HG02763 (cell line): ENCODE results near the gene CLIP2.
"Not testable (repeated sequence)": the region's sequence is repeated elsewhere in the genome, so short reads cannot be mapped to it uniquely, and the experiment has no call there.

Source experiments
- ATAC-seq: cut with Tn5 transposase; IDR thresholded peaks from one replicate; pipeline ENCODE4 v1.9.1; 2021; ENCODE audit warnings: mild to moderate bottlenecking, moderate library complexity; ENCODE audit not compliant: unreplicated experiment

CLIP2 gene

DNA sequence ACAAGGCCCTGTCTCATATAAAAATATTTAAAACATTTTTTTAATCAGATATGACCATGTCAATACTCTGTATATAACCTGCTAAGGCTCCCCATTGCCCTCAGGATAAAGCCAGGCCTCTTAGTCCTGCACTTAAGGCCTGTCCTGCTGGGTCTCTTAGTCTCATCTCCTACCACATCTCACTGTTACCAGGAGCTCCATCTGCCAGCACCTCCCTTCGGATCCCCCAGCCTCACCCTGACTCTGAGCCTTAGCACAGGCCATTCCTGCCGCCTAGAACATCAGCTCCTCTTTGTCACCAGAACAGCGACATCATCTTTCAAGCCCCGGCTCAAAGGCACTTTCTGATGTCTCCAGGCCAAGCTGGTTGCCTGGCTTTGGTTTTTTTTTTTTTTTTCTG is 138.8 kb downstream of the CLIP2 start:
- ATAC-seq, result no peak

DNA sequence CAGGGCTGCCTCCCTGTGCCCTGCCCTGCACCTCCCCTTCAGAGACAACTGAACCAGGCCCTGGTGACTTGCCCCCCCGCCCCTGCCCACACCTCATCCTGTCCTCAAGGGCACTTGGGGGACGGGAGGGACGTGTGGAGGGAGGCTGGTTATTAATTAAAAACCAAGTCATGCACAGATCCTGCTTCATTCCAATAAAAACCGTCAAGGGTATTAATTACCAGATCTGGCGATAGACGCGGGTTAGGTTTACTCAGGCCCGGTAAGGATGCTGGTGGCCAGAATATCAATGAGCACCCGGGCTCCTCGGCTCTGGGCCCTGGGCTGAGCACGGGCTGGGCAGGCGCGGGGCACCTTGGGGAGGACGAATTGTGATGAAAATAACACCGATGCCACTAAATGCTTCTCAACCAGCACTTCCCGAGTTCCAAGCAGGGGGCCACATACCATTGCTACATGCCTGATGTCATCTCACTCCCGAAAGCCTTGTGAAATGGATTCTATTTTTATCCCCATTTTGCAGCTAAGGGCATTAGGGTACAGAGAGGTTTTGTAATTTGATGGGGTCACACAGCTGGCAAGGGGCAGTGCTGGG is 140.0 kb downstream of the CLIP2 start:
- no peak for ATAC-seq

DNA sequence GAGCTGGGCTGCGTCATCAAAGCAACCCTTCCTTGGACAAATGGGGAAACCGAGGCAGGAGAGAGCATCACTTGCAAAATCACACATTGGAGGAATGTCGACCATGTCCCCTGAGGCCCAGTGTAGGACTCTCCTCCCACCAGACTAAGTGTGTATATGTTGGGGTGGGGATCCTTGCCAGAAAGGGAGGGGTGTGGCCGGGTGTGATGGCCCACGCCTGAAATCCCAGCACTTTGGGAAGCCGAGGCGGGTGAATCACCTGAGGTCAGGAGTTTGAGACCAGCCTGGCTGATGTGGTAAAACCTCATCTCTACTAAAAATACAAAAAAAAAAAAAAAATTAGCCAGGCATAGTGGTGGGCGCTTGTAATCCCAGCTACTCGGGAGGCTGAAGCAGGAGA is 141.2 kb downstream of the CLIP2 start:
- not testable (repeated sequence) for ATAC-seq

DNA sequence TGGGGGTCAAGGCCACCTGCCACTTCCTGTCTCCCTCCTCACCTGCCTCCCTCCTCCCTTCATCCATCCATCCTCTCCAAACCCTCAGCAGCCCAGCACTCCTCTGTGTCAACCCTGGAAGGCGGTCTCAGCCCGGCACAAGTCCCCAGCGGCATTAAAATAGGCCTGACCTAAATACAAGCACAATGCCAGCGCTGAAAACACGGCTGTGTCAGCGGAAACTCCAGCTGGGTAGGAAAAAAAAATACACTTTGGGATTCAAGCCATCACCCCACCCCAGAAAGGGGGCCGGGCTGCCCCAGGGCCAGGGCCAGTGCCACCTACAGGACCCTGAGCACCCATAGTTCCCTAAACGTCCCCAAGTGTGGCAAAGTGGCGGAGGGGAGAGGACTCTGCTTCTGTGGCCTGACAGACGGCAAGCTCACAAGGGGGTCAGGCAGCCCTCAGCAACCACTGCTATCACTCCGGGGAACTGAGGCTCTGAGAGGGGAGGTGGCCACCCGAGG is 141.8 kb downstream of the CLIP2 start:
- ATAC-seq, result no peak

DNA sequence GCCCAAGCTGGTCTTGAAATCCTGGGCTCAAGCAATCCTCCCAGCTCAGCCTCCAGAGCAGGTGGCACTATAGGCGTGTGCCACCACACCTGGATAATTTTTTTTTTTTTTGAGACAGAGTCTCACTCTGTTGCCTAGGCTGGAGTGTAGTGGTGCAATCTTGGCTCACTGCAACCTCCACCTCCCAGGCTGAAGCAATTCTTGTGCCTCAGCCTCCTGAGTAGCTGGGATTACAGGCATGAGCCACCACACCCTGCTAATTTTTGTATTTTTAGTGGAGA is 148.0 kb downstream of the CLIP2 start:
- ATAC-seq, result not testable (repeated sequence)

DNA sequence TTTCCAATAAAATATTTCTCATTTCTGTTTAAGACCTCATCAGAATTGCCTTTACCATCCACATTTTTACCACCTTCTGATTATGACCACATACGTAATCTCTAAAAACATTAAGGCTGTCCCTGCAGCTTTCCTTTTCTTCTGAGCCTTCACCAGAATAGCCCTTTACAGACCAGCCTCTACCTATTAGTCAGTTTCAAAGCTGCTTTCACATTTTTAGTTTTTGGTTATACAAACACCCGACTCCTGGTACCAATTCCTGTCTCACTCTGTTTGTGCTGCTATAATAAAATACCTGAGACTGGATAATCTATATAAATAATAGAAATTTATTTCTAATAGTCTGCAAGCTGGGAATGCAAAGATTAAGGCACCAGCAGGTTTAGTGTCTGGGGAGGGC is 149.1 kb downstream of the CLIP2 start:
- ATAC-seq, result no peak

DNA sequence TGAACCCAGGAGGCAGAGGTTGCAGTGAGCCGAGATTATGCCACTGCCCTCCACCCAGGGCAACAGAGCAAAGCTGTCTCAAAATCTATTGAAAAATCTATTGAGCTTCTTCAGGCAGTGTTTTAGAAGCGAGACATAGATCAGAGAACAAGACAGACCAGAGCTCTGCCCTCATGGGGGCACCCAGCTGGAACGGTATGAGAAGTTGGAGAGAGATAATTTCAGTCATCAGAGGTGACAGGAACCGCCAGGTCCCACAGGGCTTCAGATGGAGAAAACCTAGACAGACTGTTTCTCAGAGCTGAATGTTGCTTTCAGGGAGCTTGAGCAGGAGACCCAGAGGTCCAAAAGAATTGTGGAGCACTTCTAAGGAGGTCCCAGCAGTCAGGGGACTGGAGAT is 150.3 kb downstream of the CLIP2 start:
- ATAC-seq, result no peak

DNA sequence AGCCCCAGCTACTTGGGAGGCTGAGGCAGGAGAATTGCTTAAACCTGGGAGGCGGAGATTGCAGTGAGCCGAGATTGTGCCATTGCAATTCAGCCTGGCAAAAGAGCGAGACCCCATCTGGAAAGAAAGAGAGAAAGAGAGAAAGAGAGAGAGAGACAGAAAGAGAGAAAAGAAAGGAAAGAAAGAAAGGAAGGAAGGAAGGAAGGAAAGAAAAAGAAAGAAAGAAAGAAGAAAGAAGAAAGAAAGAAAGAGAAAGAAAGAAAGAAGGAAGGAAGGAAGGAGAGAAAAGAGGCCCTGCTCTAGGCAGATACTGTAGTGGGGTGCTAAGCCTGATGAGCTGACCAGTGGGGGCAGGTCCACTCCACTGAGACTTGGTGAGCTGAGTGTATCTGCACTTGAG is 150.9 kb downstream of the CLIP2 start:
- ATAC-seq, result not testable (repeated sequence)

DNA sequence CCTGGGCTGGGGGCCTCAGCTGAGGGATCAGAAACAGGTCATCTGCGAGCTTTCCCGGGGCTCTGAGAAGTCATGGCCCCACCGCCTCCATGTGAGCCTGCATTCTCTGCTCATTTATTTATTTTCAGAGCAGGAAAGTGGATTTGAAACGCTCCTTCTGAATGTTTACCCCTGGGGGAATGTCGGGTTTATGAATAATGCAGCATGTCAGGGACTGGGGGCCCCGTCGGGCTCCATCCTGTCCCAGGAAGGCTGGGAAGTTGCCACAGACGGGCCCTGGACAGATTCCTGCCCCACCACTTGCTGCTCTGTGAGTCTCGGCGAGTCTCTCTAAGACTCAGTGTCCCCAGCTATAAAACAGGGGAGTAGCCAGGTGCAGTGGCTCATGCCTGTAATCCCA is 152.6 kb downstream of the CLIP2 start:
- ATAC-seq, result no peak

DNA sequence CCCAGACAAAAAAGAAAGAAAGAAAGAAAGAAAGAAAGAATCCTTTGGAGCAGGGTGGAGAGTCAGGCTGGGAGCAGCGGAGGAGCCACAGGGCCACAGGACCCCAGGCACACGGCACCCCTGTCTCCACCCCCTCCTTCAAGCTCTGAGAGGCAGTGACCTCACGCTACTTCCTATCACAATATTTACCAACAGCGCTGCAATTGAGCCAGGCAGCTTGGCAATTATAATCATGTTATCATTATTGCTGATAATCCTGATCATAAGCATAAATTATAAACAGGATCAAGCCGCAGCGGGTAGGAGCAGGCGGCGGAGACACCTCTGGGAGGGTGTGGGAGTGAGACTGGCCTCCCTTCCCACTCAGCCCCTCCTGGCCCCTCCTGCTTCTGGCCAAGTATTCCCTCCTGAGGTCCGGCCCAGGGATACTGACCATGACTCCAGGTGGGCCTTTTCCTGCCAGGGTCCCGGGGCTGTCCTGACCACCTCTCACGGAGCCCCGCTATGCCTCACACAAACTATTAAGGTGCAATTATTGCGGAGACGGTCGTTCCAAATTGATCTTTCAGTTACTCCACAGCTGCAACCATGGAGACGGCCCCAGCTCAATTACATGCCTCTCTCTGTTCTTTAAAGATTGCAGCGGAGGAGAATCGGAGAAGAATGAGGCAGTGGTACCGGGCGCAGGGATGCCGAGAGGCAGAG is 154.5 kb downstream of the CLIP2 start:
- no peak for ATAC-seq

DNA sequence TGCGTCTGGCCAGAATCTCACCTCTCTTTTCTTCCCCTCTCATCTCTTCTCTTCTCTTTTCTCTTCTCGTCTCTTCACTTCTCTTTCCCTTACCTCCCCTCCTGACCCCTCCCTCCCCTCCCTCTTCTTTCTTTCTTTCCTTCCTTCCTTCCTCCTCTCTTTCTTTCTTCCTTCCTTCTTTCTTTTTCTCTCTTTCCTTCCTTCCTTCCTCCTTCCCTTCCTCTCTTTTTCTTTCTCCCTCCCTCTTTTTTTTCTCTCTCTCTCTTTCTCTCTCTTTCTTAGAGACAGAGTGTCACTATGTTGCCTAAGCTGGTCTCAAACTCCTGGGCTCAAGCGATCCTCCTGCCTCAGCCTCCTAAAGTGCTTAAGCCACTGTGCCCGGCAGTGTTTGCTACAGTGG is 159.9 kb downstream of the CLIP2 start:
- no peak for ATAC-seq

DNA sequence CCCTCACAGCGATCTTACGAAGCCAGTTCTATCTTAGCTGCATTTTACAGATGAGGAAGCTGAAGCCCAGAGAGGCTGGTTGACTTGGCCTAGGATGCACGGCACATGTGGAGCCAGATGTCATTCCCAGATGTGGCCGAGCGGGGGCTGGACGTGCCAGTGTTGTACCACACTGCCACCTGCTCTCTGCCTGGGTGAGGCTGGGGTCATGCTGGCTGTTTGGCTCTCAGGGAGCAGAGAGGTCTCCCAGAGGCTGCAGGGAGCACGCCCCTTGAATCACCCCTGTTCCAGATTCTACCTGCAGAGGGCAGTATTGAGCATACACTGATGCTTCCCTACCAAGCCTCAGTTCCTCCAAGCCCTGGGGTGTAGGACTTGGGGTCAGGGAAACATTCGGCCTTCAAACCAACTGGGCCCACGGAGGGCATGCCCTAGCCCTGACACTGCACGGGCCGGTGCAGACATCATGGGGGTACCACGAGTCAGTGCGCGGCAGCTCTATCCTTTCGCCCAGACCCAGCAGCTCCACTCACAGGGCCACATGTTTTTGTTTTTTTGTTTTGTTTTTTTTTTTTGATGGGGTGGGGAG is 160.7 kb downstream of the CLIP2 start:
- no peak for ATAC-seq

DNA sequence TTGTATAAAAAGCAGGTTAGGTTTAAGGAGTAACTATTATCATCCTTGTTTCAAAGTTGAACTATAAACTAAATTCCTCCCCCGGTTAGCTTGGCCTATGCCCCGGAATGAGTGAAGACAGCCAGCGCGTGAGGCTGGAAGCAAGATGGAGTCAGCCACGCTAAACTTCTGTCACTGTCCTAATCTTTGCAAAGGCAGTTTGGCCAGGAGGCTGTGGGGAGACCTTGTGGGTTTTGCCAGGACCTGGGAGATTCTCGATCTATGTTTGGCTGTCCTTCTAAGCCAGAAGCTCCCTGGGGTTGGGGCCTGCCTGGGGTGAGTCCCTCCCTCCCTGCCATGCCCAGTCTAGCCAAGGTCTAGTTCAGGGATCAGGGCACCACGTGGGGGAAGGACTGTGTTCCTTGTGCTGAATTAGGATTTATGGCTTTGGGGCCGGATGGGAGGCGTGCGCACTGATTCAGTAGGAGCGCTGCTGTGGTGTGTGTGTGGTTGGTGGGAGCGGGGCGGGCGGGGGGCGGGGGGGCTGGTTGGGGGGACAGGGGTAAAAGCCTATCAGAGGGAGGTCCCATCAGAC is 163.6 kb downstream of the CLIP2 start:
- no peak for ATAC-seq

DNA sequence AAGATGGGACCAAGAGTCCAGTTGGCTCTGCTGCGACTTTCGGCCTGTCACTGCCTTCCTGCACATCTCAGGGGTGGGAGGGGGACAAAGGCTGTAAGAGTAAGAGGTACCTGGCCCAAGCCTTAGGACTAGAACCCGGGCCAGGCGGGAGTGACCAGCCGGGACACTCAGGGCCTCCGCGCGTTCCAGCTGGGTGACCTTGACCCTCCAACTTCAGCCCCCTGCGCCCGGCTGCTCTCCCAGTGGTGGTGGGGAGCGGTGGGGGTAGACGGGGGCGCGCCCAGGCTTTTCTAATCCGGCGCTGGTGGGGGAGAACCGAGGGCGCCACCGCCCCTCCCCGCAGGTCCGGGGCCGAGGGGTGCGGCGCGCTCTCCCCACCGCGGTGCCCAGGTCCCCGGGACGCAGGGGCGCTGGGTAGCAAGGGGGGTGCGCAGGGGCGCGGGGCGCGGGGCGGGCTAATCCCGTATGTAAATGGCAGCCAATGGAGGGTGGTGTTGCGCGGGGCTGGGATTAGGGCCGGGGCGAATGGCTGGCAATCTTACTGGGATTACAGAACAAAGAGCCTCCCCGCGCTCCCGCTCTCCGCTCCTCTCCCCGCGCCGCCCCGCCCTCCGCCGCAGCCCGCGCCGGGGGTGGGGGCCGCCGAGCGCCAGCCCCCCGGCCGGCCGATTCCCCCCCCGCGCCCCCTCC is 164.3 kb downstream of the CLIP2 start, which contains the start of gene GTF2IRD1:
Gene GTF2IRD1, plus strand, starts transcription at position 585 of the 690 bp plus-strand sequence. CDS start 54,175 bp downstream, outside the sequence.
- ATAC-seq, result no peak

DNA sequence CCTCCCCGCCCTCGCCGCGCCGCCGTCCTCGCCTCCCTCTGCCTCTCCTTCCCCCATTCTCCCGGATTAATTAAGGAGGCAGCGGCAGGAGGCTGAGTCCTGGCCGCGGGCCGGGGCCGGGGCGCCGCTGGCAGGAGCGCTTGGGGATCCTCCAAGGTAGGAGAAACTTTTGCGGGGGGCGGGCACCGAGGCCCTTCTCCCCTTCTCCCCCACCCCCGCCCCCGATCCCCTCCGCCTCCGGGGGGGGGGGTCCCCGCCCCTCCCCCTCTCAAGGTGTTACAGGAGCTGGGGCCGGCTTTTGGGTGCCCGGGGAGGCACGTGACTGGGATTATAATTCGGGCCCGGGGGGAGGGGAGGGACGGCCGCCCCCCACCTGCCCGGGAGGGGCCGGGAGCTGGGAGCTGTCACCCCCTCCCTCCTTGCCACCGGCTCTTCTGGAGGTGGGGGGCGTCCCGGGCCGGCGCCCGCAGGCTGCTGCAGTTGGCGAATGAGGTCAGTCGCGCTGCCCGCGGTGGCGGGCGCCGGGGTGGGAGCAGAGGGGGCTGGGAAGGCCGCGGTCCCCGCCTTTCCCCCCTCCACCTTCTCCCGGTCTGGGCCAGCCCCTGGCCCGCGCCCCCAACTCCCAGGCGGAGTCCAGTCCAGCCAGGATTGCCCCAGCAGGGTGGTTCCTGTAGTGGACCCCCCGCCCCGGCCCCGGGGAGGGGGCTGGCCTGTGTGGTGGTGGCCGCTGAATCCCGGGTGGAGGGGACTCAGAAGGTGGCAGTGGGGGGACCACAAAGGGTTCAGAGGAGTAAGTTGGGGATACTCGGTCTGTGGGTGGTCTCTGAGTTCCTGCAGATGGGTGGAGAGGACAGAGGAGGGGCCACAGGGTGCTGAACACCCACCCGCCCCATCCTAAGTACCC is 165.1 kb downstream of the CLIP2 start:
- ATAC-seq, result no peak

DNA sequence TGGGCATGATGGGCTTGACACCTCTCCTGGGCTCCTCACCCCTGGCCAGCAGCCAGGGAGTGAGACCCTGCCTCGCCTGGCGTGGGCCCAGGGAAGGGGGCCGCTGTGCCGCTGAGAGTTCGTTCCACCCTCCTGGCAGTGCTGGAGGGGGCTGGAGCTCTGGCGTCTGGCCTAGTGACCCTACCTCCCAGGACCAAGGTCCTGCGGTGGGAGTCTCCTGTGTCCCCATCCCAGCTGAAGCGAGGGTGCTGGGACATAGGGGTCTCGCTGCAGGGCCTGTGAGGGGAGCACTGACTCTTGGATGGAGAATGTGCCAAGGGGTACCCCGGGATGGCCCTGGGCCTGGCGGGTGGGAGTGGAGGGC is 165.7 kb downstream of the CLIP2 start:
- ATAC-seq, result no peak

DNA sequence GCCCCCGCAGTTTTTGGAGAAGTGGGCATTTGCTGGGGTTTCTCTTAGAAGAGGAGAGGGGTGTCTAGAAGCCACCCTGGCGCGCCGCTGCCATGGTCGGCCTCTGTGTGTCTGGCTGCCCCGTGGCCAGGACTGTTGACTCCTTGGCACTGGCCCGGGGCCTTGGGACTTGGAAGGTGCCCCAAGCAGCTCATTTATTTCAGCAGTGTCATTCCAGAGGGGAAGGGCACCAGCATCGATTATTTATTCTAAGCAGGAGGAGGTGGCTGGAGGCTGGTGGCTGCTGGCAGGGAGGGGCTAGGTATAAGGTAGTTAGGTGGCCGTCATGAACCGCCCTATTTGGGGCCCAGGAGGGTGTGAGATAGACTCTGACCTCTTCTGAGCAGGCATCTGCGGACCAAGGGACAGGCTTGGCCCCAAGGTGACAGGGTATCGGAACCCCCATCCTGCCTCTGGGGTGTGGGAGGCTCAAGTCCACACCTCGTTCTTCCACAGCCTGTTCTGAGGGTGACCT is 166.1 kb downstream of the CLIP2 start:
- ATAC-seq, result no peak
